NCI-H524 treated with DMSO at 0.1 percent for 48 hours (cell line): ENCODE data around the gene GJB2.

ENCODE experiments used
- DNase-seq: peaks from one replicate; lab custom pipeline; 2025; lab: John Stamatoyannopoulos, UW

The GJB2 gene

DNA sequence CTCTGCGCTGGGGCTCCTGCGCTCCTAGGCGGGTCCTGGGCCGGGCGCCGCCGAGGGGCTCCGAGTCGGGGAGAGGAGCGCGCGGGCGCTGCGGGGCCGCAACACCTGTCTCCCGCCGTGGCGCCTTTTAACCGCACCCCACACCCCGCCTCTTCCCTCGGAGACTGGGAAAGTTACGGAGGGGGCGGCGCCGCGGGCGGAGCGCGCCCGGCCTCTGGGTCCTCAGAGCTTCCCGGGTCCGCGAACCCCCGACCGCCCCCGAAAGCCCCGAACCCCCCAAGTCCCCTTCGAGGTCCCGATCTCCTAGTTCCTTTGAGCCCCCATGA is at the start of gene GJB2:
TSS of gene GJB2 (minus strand) at position 103 of the 326 bp plus-strand sequence. CDS start 3,357 bp downstream, outside the sequence.
- DNase-seq: no peak

DNA sequence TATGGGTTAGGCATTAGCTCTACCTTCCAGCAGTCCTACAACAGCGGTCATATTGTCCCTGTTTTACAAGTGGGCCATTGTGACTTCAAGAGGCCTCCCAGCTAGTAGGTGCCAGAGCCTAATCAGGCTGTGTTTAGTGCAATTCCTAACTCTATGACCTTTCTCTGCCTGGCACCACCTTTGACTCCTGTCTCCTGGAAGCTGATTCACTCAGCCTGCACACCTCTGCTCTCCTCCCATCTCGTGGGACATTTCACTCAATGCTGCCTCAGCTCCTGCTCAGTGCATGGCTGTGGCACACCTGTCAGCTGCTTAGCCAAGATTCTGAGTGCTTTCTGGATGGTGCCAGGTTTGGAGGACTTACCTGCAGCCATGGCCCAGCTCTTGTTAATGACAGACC is 48.9 kb upstream of the GJB2 start:
- DNase-seq: no peak

DNA sequence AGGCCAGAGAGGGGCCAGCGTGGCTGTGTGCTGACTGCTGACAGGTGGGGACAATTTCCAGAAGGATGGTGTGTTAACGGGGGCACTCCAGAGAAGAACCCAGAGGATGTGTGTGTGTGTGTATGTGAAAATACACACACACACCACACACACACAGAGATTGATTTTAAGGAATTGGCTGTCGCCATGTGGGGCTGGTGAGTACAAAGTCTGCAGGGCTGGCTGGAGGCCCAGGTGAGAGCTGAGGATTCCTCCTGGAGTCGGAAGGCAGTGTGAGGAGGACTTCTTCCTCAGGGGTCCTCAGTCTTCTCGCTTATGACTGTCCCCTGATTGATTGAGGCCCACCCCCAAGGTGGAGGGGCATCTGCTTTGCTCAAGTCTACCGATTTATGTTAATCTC is 47.0 kb upstream of the GJB2 start:
- no peak for DNase-seq

DNA sequence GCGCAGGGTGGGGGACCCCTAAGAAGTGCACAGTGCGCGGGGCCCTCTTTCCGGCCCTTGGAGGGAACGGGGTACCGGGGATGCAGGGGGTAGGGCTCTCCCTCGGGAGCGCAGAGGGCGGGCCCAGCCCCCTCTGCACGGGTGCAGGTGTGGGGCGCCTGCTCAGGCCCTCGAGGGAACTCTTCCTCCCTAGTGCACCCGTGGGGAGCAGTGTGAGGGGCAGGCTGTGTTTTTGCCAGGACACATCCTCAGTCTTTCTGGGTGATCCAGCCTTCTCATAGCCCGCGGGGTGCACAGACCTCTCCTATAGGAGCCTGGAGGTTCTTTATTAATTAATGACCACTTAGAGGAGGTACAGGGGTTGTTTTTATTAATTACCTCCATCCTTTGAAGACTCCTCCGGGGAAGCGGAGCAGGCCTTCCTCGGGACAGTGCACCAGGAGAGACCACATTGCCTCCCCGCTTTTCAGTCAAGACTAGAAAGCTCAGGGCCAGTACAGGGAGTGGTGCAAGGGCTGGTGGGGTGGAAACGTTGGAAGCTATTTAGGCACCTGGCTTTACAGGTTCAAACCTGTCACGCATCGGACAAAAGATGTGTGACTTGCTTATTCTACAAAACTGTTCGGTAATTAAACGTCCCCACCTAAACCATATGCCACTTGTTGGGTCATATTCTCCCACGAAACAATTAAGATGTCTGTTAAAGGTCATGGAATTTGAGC is 40.0 kb upstream of the GJB2 start:
- no peak for DNase-seq

- DNase-seq: no peak
These were observed 39.3 kb upstream of the GJB2 start, which contains the start of gene GJB6 for GRCh38 chr13:20231839-20232555. Gene GJB6, minus strand, starts transcription at chr13:20232319. Its CDS starts 8,839 bp downstream, at chr13:20223480.

DNA sequence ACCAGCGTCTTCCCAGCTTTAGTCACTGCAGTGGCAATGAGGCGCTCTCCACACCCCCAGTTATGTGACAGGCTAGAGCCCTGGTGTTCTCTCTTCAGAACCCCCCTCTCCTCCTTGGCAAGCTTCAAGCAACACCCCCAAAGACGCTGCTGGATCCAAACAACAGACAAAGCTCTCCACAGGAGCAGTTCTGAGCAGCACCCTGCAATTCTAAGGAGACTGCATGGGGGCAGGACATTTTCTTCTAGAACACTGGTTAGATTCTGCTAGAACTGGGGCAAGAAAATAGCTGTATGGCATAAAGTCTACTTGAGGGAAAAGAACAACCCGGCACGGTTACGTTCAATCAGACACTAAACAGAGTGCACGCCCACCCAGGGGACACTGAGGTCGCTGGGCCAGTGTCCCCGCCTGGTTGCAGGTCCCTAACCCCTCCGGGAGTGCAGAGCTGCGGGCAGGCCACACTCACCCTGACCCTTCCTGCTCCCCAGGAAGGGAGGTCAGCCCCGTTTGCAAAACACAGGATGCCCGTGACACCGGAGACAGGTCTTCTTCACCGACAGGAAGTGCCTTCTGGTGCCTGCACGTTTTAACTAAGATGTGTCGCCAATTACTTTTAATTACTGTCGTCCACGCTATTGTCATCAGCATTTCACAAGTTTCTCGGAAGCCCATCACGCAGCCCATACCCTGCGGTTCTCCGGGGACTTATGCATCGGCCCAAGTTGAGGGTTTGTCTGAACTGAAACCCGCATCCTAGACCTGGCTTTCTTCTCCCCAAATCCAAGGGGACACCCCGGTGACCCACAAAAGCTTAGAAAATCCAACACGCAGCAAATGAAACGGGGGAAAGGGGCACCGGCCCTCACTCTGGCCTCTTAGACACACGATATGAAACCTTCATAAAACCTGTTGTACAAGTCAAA is 38.4 kb upstream of the GJB2 start:
- DNase-seq: no peak

GRCh38 chr13:20227730-20228129 is 35.0 kb upstream of the GJB2 start:
- no peak for DNase-seq

DNA sequence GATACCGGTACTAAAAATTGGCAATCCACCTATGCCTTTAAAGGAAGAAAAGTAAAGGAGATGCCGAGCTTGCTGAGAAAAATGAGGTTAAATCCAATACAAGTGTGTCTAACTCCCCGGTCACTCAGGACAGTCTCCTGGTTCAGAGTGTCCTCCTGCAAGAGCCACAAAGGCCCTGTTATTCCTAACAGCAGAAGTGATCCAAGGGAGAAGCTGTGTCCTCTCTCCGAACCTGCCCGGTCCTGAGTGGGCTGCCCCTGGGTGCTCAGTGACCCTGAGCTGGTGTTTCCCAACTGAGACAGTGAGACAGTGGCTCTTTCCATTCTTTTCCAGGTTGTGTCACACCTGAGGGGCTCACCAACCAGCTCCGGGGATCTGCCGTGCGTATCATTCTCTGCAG is 34.5 kb upstream of the GJB2 start:
- DNase-seq: no peak

DNA sequence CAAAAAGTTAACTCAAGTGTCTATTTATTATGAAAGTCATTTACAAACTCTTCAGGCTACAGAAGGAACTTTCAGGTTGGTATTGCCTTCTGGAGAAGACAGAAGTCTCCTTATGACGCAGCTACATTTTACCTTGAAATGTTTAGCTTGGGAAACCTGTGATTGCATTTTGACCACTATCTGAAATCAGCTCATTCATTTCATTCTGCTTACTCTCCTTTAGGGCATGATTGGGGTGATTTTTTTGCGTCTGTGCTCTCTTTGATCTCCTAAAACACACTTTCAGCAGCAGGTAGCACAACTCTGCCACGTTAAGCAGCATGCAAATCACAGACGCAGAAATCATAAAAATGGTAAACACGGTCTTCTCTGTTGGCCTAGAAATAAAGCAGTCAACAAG is 29.8 kb upstream of the GJB2 start:
- DNase-seq: no peak

GRCh38 chr13:20221772-20222171 is 29.0 kb upstream of the GJB2 start:
- no peak for DNase-seq

- no peak for DNase-seq
These were observed 26.8 kb upstream of the GJB2 start for GRCh38 chr13:20219577-20219976.

GRCh38 chr13:20217168-20217567 is 24.4 kb upstream of the GJB2 start:
- no peak for DNase-seq

- DNase-seq: no peak
These were observed 17.2 kb upstream of the GJB2 start for GRCh38 chr13:20209948-20210347.

GRCh38 chr13:20206698-20207235 is 14.0 kb upstream of the GJB2 start:
- DNase-seq: no peak

DNA sequence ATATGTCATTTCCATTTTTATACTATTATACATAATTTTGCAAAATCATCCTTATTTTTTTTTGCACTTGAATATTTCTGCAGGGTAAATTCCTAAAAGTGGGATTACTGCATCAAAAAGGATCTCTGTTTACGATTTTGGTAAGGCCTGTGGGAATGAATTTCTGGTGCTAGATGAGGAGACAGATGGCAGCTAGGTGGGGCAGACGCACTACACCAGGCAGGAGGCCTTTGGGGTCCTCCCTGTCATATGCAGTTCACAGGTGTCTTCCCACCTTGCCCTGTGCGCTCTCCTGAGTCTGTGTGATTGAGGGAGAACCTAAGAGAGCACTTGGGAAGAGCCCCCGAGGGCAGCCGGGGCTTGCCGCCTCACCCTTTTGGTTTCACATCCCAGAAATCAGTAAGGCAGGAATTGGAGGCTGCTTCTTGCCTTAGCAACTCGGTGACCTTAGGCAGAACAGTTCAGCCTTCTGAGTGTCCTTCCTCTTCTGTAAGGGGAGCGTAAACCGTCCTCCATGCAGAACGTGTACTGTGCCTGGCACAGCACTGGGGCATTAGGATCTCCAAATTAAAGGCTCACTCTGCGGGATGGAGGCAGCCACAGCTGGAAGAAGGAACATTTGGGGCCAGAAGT is 13.4 kb upstream of the GJB2 start:
- DNase-seq: no peak

- DNase-seq: no peak
These were observed 6.0 kb upstream of the GJB2 start for GRCh38 chr13:20198781-20199180.

- DNase-seq: peak; percentile 23
These were observed 4.7 kb upstream of the GJB2 start for GRCh38 chr13:20197361-20197834.

GRCh38 chr13:20195801-20196200 is 3.1 kb upstream of the GJB2 start:
- DNase-seq: no peak

- DNase-seq: no peak
These were observed 1.3 kb upstream of the GJB2 start for GRCh38 chr13:20193907-20194631.

DNA sequence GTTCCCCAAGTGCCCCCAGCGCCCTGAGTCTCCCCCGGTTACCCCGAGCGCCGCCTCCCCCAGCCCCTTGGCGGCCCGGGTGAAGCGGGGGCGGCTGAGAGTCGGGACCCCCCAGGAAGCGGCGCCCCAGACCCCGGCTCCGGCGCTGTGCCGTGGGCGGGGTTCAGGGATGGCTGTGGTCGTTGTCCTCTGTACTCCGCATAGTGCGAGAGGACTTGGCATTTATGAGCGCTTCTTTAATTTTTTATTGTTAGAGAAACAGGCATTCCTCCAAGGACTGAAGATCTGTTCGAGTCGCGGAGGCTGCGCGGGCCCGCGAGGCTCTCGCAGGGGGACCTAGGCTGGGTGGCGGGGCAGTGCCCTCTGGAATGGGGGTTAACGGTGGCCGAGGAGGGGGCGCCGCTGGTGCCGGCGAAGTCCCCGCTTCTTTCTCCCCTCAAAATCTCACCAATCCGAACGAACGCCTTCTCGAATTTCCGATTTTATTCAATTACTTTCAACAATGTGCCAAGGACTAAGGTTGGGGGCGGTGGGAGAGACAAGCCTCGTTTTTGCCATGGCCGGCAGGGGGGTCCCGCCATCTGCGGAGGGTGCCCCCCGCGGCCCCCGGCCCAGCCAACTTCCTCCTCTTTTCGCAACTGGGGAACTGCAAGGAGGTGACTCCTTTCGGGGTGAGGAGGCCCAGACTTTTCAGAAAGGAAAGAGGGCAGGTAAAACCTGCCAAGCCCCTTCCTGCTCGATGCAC is 596 bp upstream of the GJB2 start:
- DNase-seq: no peak
